Measurements from ENCODE around the gene CLP1.

The CLP1 gene

GRCh38 chr11:57618438-57618837 is 39.1 kb upstream of the CLP1 start:
- TF ChIP-seq YY1 (IDR thresholded peaks at IDR 0.05; ENCODE audit: low read depth) (no peak), CREB1 (IDR thresholded peaks at IDR 0.05; ENCODE audit: low read depth) (no peak), USF1 (IDR thresholded peaks at IDR 0.05) (no peak), RAD21 (IDR thresholded peaks at IDR 0.05; ENCODE audit: low read depth) (no peak), EP300 (IDR thresholded peaks at IDR 0.05; ENCODE audit: borderline replicate concordance) (no peak), EGR1 (IDR thresholded peaks at IDR 0.05) (no peak), FOXM1 (IDR thresholded peaks at IDR 0.05; ENCODE audit: borderline replicate concordance, low read depth) (no peak), TCF12 (IDR thresholded peaks at IDR 0.05; ENCODE audit: low read depth) (no peak), REST (IDR thresholded peaks at IDR 0.05; ENCODE audit: low read depth) (no peak)

GRCh38 chr11:57619331-57619730 is 38.2 kb upstream of the CLP1 start:
- TF ChIP-seq FOXM1 (IDR thresholded peaks at IDR 0.05; ENCODE audit: borderline replicate concordance, low read depth) = no peak
- no peak for TF ChIP-seq TAF1 (IDR thresholded peaks at IDR 0.05; ENCODE audit: low read depth)
- TF ChIP-seq USF1 (IDR thresholded peaks at IDR 0.05) = no peak
- TF ChIP-seq CREB1 (IDR thresholded peaks at IDR 0.05; ENCODE audit: low read depth) = no peak
- no peak for TF ChIP-seq TCF12 (IDR thresholded peaks at IDR 0.05; ENCODE audit: low read depth)
- TF ChIP-seq CEBPB (IDR thresholded peaks at IDR 0.05) = no peak

GRCh38 chr11:57620467-57620866 is 37.1 kb upstream of the CLP1 start:
- TF ChIP-seq YY1 (IDR thresholded peaks at IDR 0.05; ENCODE audit: low read depth) = no peak
- TF ChIP-seq REST (IDR thresholded peaks at IDR 0.05; ENCODE audit: low read depth) = no peak
- no peak for TF ChIP-seq TAF1 (IDR thresholded peaks at IDR 0.05; ENCODE audit: low read depth)
- TF ChIP-seq NFIC (IDR thresholded peaks at IDR 0.05) = no peak
- TF ChIP-seq CREB1 (IDR thresholded peaks at IDR 0.05; ENCODE audit: low read depth) = no peak
- TF ChIP-seq FOXM1 (IDR thresholded peaks at IDR 0.05; ENCODE audit: borderline replicate concordance, low read depth) = no peak
- TF ChIP-seq ZBTB7A (IDR thresholded peaks at IDR 0.05; ENCODE audit: low read depth) = no peak
- TF ChIP-seq TEAD4 (IDR thresholded peaks at IDR 0.05) = no peak
- no peak for TF ChIP-seq MAX (IDR thresholded peaks at IDR 0.05)
- TF ChIP-seq EGR1 (IDR thresholded peaks at IDR 0.05) = no peak
- no peak for TF ChIP-seq TCF12 (IDR thresholded peaks at IDR 0.05; ENCODE audit: low read depth)
- TF ChIP-seq USF1 (IDR thresholded peaks at IDR 0.05) = no peak
- TF ChIP-seq CEBPB (IDR thresholded peaks at IDR 0.05) = no peak
- TF ChIP-seq RAD21 (IDR thresholded peaks at IDR 0.05; ENCODE audit: low read depth) = no peak
- no peak for TF ChIP-seq EP300 (IDR thresholded peaks at IDR 0.05; ENCODE audit: borderline replicate concordance)

- TF ChIP-seq TEAD4 (IDR thresholded peaks at IDR 0.05) (no peak), MAX (IDR thresholded peaks at IDR 0.05) (no peak), EGR1 (IDR thresholded peaks at IDR 0.05) (no peak), FOXM1 (IDR thresholded peaks at IDR 0.05; ENCODE audit: borderline replicate concordance, low read depth) (no peak), USF1 (IDR thresholded peaks at IDR 0.05) (no peak), TAF1 (IDR thresholded peaks at IDR 0.05; ENCODE audit: low read depth) (no peak), TCF12 (IDR thresholded peaks at IDR 0.05; ENCODE audit: low read depth) (no peak), CREB1 (IDR thresholded peaks at IDR 0.05; ENCODE audit: low read depth) (no peak), RAD21 (IDR thresholded peaks at IDR 0.05; ENCODE audit: low read depth) (no peak), REST (IDR thresholded peaks at IDR 0.05; ENCODE audit: low read depth) (no peak), CEBPB (IDR thresholded peaks at IDR 0.05) (no peak), EP300 (IDR thresholded peaks at IDR 0.05; ENCODE audit: borderline replicate concordance) (no peak), YY1 (IDR thresholded peaks at IDR 0.05; ENCODE audit: low read depth) (no peak), NFIC (IDR thresholded peaks at IDR 0.05) (no peak), ZBTB7A (IDR thresholded peaks at IDR 0.05; ENCODE audit: low read depth) (no peak)
Observed at GRCh38 chr11:57622263-57622662, 35.3 kb upstream of the CLP1 start.
